HG02798 (cell line): Measurements from ENCODE around the gene CHURC1.

Experiments
- ATAC-seq: cut with Tn5 transposase; IDR thresholded peaks from one replicate; pipeline ENCODE4 v1.9.1; 2021; ENCODE audit warnings: mild to moderate bottlenecking; ENCODE audit not compliant: unreplicated experiment, poor library complexity

Gene CHURC1

DNA sequence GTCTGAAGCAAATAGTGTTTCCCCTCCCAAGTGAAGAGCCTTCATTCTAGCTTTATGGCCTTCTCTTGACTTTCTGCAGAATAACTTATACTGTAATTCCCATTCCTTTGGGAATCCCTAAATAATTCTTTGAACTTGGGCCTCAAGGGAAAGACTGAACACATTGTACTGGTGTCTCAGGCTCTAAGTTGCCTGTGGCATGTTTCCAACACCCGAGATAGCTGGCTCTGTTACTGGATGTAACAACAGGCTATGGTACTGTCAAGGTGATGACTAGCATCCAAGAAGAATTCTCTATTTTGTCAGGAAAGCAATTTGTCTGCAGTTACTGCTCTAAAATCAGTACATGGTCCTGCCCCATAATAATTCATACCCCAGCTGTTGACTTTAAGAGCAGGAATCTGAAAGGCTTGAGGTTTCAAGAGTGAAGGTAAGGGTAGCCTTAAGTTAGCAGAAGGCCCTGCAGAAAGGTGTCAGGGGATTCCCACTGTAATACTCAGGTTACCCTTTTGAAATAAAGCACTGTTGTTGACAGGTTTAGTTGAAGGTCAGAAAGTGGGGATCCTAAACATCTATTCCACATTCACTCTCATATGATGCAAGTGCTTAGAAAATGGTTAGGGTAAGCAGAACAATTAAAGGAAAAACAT is 23.0 kb downstream of the CHURC1 start:
- peak; percentile 39 for ATAC-seq

DNA sequence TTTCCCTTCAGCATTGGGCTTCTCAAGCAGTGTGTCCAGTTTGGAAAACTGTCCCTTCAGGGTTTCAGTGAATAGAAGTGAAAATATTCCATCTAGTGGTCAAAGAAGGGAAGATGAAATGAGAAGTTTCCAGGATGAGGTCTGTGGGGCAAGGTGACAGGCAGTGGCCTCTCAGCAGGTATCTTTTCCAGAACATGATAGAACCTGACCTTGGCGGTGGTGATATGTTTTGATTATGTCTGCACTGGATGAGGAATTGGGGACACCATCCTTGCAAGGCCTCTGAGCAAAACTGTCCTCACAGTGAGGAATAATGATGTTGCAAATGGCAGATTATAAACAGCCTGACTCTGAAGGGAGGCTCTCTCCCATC is 23.6 kb downstream of the CHURC1 start:
- ATAC-seq = no peak

DNA sequence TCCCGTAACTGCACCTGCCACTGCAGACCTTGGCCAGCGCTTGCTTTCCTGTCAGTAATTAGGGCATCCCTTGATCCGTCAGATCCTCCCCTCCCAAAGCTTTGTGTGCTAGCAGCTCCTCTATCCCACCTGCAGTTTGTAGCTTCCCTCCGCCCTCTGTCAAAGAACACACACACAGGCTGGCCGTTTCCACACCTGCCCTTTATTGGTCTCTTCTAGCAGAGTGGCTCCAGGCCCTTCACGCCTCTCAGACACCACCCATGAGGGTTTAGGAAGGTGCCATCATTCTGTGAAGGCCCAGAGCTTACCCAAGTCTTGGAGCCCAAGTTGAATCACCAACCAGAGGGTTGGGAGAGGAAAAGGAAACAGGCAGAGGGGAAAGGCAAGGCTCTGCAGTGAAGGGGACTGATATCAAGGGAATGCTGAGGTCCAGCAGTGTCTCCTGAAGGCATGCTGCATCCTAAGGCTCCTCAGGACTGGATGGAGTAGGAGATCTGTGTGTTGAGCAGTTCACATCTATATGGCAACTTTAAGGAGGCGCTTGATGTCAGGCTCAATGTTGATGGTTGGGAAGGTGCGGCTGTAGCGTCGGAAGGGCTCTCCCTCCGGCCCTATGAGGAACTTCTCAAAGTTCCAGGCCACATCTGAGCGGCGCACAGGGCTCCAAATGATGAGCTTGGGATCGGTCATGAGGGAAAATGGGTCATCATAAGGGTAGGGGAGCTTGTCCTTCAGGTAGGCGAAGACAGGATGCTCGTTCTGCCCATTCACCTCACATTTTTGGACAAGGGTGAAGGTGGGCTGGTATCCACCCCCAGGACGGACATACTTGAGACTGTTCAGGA is 24.9 kb downstream of the CHURC1 start:
- no peak for ATAC-seq

DNA sequence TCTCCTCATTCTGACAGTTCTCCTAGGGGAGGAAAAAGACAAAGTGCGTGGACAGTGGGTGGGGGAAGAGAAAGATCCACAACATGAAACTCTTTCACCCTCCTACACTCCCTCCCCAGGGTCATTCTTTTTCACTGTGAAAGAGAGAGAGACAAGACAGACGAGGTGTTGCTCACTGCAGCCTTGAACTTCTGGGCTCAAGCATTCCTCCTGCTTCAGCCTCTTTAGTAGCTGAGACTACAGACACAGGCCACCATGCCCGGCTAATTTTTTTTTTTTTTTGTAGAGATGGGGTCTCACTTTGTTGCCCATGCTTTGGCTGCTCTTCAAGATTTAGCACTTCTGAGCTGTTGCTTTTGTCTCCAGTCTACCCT is 25.5 kb downstream of the CHURC1 start:
- no peak for ATAC-seq

DNA sequence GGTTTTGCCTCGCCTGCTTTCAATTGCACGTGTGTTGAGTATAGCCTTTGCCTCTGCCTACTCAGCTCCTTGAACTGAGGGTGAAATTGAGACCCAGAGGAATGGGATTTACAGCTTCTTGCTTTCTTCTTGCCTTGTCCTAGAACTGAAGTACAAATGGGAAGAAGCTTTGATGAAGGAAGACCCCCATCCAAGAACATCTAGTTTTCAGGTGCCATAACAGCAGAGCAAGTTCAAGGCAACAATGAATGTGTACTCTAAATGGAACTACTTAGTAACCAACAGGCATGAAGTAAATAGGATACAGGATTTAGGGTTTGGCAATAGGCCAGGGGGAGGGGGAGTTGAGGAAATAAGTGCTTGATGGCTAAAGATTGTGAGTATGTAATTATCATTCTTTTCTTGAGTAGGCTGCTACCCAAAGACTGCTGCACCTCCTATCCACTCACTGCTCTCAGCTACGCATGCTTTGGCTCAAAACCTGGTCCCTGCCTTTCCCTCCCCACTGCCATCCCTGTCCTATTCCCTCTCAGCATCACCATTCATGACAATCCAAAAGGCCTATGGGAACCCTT is 26.2 kb downstream of the CHURC1 start:
- ATAC-seq = no peak

DNA sequence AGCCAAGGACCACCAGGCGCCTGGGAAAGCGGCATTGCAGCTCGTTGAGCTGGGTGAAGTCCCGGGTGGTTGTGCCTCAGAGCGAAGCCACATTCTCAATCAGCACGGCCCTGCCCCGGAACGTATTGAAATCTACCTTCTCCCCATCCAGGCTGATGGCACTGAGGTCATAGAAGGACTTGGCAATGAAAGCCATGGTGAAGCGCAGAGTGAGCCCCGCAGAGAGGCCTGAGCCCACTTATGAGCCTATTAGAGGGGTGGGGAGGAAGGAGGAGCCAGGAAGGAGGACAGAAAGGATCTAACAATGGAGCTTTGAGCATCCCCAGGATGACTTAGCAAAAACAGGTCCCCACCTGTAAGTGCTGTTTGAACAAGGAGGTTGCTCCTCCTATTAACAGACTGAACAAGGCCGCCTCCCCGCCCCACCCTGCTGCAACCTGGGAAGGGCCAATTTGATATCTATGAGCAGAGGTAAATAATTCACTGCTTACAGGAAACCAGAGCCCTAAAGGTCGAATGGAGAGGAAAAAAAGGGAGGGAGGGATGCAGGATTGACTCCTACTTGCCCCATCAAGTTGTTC is 28.4 kb downstream of the CHURC1 start, which contains the start of gene GPX2:
Gene GPX2 (minus strand): TSS at position 215 of the 581 bp plus-strand sequence. CDS start 19 bp downstream, at position 196.
- ATAC-seq = no peak

DNA sequence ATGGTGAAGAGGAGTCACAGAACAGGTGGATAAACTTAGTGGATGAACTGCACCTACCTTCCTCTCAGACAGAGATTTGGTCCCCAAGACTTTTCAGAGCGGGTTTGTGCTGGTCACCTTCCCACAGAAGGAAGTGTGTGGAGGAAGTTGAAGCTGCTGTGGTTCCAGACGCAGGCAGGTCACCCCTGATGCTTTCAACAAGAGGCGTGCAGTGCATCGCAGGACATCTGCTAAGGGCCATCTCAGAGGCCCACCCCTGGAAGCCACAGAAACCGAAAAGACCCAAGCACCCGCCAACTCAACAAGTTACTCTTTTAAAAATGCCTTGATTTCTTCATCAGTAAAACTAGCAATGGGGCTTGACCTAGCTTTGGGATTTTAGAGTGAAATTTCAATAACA is 29.3 kb downstream of the CHURC1 start:
- no peak for ATAC-seq

DNA sequence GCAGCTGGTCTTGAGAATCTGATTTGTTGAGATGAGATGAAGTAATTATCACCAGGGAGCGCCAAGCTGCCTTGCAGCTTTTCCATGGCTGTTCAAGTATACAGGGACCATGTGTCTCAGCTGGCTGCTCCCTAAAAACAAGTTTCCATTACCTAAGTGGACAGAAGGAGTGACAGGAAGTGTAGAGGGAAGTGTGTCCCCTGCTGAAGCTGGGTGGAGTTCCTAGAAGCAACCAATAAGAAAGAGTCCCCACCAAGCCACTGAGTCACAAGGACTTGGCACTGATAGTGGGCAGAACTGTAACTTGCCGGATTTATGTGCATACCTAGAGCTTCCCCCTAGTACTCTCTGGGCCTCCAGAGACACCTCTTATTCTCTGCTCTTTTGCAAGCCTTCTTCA is 29.8 kb downstream of the CHURC1 start:
- ATAC-seq = no peak

DNA sequence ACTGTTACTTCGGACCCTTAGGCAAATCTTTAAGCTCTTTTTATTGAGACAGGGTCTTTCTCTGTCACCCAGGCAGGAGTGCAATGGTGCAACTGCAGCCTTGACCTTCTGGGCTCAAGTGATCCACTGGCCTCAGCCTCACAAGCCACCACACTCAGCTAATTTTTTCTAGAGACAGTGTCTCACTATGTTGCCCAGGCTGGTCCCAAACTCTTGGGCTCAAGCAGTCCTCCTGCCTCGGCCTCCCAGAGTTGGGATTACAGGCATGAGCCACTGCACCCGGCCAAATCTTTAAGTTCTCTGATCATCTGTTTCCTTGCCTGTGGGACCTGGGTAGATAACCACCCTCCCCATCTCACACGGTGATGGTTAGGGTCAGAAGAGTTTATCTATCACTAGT is 30.6 kb downstream of the CHURC1 start:
- ATAC-seq = no peak

DNA sequence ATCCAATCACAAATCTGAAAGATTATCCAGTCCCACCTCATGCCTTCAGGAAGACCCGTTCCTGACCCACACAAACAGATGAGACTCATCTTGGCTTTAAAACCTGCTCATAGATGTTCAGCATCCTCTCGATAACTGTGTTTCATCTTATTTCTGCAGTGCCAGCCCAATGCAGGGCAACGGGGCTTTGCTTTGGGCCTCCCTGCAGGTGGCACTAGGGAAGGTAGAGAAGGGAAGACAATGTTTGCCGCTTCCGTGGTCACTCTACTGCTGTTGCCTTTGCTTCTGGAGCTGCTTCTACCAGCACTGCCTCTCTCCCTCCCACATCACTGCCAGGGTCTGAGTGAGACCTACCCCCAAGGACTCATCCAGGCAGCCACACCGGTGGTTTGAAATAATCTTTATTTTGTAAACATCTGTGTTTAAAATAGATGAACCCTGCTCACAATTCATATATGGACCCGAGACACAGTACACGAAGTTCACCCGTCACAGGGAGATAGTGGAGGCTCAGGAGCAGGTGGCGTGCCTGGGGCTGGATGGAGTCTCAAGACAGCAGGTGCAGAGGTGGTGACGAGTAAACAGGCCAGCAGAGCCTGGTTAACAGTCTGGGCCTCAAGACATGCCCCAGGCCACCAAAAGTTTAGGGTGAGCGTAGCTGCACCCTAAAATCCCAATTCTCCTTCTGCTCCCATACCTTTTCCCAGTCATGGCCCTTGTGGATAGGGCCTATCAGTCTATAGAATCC is 31.4 kb downstream of the CHURC1 start:
- ATAC-seq = no peak

DNA sequence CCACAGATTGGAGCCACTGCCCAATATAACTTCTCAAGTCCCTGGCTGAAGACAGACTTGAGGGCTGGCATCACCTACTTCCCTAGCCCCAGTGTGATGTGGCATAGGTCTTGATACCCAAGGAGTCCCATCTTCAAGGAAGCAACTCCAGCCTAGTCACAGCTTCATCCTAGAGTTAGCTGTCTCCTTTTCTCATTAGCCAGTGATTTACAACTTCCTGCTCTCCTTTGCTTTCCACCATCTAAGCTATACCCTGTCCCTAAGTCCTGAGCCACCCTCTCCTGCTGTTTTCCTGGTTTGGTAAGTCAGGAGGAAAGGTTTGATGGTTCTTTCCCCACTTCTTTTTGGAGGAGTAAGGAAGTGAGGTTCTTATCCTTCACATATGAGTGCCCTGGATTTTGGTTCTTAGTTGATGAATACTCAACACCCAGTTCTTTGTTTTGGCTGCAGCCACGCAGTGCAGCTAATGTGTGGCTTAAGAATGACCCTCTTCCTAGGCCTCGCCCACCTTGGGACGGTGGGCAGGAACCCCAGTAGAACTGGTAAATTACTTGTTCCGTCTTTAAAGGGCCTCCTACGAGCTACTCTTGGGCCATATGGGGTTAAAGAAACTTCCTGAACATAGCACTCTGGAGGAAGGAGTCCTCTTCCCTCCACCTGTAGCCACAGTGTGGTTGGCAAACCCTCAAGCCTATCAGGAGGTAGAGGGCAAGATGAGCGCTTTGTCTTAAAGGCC is 32.2 kb downstream of the CHURC1 start:
- no peak for ATAC-seq

DNA sequence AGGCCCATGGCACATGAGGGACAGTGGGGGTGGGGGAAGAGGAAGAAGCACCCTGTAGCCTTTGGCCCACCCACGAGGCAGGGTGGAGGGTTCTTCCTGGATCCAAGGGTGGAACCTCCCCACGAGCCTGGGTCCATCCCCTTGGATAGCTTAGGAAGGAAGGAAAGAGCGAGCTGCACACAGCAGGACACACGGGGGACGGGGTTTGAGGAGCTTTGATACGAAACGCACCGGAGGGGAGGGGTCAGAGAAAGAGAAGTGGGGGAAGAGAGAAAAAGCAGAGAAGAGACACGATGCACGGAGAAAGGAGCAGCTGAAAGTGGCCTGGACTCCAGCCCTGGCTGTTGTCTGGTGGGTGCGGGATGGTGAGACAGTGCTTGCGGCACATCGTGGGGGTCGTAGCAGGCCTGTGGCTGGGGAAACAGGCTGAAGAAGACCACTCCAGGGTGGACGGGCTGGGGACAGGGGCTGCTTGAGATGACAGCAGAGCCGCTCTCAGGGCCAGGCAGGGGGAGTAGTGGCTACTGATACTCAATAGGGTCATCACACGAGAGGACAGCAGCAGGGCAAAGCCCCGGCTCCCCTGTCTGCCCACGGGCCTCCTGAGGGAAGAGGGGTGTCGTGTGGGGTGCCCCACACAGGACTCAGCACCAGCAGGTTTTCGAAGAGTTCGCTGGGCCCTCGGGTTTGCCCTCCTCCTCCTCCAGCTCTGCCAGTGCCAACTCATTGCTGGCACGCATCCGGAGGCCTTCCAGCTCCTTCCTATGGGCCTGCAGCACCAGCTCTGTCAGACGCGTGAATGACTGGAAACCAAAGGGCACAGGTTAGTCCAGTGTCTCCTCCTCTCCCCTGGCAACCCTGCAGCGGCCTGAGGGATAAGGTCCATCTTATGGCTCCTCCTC is 33.7 kb downstream of the CHURC1 start:
- ATAC-seq = no peak

DNA sequence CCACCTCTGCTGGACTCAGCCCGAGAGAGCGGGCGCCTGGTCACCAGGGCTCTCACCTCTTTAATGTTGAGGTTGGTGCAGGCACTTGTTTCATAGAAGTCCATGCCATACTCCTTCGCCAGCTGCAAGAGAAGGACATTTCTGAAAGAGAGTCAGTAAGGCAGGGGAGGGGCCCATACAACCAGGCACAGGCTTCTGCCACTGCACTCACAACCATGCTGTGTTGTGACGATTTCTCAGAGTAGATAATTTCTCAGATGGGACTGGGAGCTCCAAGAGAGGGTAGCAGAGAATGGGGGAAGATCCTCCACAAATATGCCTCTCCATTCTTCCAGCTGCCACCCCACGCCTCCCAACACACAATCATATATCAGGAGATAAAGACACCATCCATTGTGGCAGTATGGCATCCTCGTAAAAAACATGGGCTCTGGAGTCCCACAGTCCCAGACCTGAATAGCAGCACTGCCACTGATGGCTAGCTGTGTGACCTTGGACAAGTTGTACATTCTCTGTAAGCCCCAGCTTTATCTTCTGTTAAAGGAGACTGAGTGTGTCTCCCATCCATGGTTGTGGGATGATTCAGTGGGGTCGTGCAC is 34.5 kb downstream of the CHURC1 start:
- no peak for ATAC-seq

DNA sequence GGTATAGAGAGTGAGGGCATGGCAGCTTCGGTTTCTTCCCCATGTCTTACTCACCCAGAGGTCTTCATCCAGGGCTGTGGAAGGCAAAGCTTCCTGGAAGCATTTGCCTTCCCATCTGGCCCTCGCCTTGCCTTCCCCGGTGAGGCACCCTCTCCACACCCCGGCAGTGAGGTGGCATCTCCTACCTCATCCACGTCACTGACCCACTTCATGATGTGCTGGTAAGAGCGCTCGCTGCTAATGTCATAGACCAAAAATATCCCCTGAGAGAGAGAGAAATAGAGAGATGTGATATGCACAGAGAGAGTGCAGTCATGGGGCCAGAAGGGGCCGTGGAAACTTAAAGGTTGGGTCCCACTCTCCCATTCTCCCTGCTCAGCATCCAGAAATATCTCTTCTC is 36.6 kb downstream of the CHURC1 start:
- ATAC-seq = no peak

DNA sequence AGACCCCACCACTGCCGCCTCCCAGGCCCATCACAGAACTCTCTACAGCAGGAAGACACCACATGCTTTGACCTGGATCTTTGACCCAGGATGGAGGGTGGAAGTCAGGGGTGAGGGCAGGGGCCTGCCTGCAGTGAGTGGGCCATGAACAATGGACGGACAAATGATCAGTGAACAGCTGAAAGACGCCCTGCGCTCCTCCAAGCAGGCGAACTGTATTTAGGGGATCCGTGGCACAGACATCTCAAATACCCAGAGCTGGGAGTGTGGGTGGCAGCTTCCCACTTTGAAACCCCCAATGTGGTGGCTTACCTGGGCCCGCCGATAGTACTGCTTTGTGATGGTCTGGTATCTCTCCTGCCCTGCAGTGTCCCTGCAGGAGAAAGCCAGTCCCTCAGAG is 37.0 kb downstream of the CHURC1 start:
- no peak for ATAC-seq

DNA sequence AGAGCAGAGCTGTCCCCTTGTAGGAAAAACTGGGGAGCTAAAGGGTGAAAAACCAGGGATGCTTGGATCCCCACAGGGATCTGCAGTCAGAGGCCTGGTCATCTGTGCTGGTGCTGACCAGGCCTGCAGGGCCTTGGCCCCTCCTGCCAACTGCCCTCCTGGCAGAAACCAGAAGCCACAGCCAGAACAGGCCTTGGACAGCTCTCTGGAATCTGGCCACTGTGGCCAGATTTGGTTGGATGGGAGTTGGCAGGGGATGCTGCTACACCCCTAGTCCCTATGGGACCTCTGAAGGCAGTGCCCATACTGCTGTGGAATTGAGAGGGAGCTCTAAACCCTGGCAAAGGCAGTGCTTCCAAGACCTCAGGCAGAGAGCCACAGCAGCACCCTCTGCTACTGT is 37.5 kb downstream of the CHURC1 start:
- ATAC-seq = no peak

DNA sequence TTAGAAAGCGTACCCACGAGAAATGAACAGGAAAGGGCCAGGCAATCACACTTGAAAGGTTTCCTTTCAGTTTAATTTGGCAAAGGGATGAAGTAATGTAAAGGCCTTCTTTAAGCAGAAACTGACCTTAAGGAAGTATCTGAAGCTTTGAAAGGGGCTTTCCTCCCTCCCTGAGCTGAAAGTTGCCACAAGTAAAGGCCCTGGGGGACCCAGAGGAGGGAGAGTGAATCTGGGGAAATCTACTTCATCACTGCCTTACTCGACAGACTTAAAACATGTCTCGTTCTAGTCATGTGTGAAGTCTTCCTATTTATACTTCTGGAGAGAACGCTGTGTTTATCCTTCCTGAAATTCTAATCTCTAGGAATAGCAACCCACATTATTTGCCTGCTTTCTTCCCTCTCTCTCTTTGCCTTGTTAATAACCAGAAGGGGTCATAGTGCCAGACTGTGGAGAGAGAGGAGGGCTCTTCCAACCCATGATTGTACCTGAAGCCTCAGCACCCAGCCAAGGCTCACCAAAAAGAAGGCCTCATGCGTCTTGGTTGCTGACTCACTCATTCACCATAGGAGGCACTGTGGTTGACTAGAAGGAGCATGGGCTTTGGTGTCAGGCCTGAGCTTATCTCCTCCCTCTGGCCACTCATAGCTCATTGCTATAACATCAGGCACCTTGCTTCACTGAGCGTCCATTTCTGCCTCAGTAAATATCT is 38.5 kb downstream of the CHURC1 start:
- ATAC-seq = peak; percentile 55

DNA sequence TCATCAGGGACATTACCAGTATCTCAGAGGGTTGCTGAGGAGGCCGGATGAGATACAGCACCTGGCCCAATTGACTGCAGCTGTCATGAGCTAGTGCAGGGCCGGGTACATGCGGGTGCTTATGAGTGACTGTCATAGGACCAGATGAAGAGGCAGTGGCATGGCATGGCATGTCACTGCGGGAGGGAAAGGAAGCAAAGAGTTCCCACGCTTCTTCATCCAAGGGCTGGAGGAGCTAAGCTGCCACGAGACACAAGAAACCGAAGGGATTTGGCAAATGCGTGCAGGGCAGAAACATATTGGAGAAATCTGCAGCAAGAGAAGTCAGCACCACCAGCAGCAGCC is 39.0 kb downstream of the CHURC1 start:
- no peak for ATAC-seq
